GM23338 (cell line): ENCODE data around the gene CFAP157. TPM values are rescaled to one million over a fixed set of nuclear protein-coding genes. Genes with fewer than 3 reads are reported as not detected.

Experiments used
- ATAC-seq: fragments of 200-7000 bp; cut with Tn5 transposase; 3 replicates; pipeline ENCODE4 v1.9.1; 2020
- DNase-seq: peaks from one replicate; pipeline ENCODE4 v3.0.0-alpha.2; 2015; ENCODE audit warnings: low spot score
- H2AFZ ChIP-seq: fragments of 200-600 bp; sonication (generic); 2 replicates; pipeline ENCODE4 v1.8.0; 2016; ENCODE audit warnings: antibody characterized with exemption, mild to moderate bottlenecking, moderate library complexity
- H3F3A ChIP-seq: fragments of 200-600 bp; sonication (generic); replicated peaks from 2 replicates; pipeline ENCODE4 v1.8.0; 2017; ENCODE audit warnings: antibody characterized with exemption, mixed run types, low read depth
- H3K27ac ChIP-seq: fragments of 200-600 bp; sonication (generic); 2 replicates; pipeline ENCODE4 v1.6.1; 2016; ENCODE audit warnings: low read depth
- H3K27me3 ChIP-seq: fragments of 200-600 bp; sonication (generic); 2 replicates; pipeline ENCODE4 v1.8.0; 2016; ENCODE audit warnings: mild to moderate bottlenecking, mixed run types, moderate library complexity; ENCODE audit not compliant: insufficient read depth
- H3K36me3 ChIP-seq: fragments of 200-600 bp; sonication (generic); 2 replicates; pipeline ENCODE4 v1.8.0; 2016; ENCODE audit warnings: mild to moderate bottlenecking; ENCODE audit not compliant: insufficient read depth
- H3K4me1 ChIP-seq: fragments of 200-600 bp; sonication (generic); 2 replicates; pipeline ENCODE4 v1.8.0; 2016; ENCODE audit warnings: mild to moderate bottlenecking, moderate library complexity; ENCODE audit not compliant: insufficient read depth
- H3K4me2 ChIP-seq: fragments of 200-600 bp; sonication (generic); 2 replicates; pipeline ENCODE4 v1.7.1; 2017; ENCODE audit warnings: mixed run types
- H3K4me3 ChIP-seq: fragments of 200-600 bp; sonication (generic); 2 replicates; pipeline ENCODE4 v1.6.1; 2016; ENCODE audit warnings: mixed run types
- H3K79me2 ChIP-seq: fragments of 200-600 bp; sonication (generic); replicated peaks from 2 replicates; pipeline ENCODE4 v1.8.0; 2017; ENCODE audit warnings: mild to moderate bottlenecking; ENCODE audit not compliant: insufficient read depth
- H3K9me2 ChIP-seq: fragments of 200-600 bp; sonication (generic); 2 replicates; pipeline ENCODE4 v1.8.0; 2017; ENCODE audit not compliant: insufficient read depth
- H4K20me1 ChIP-seq: fragments of 200-600 bp; sonication (generic); replicated peaks from 2 replicates; pipeline ENCODE4 v1.8.0; 2017; ENCODE audit warnings: mild to moderate bottlenecking; ENCODE audit not compliant: insufficient read depth
- H3K27ac Mint-ChIP-seq: 2 replicates; pipeline ENCODE4 v1.8.0; 2020; ENCODE audit warnings: inconsistent platforms, mild to moderate bottlenecking, moderate library complexity, mixed read lengths
- H3K27me3 Mint-ChIP-seq: 3 replicates; pipeline ENCODE4 v1.8.0; 2022; ENCODE audit warnings: low read depth, mild to moderate bottlenecking, moderate library complexity, mixed read lengths, inconsistent platforms; ENCODE audit not compliant: insufficient read depth, poor library complexity
- H3K36me3 Mint-ChIP-seq: 3 replicates; pipeline ENCODE4 v1.8.0; 2021; ENCODE audit warnings: low read depth, mild to moderate bottlenecking, inconsistent platforms, moderate library complexity, mixed read lengths
- H3K4me1 Mint-ChIP-seq: 3 replicates; pipeline ENCODE4 v1.8.0; 2020; ENCODE audit warnings: mild to moderate bottlenecking, inconsistent platforms, mixed read lengths
- H3K4me3 Mint-ChIP-seq: 3 replicates; pipeline ENCODE4 v1.8.0; 2021; ENCODE audit warnings: moderate library complexity, mild to moderate bottlenecking, inconsistent platforms, mixed read lengths
- H3K9me3 Mint-ChIP-seq: 3 replicates; pipeline ENCODE4 v1.8.0; 2020; ENCODE audit warnings: moderate library complexity, mild to moderate bottlenecking, inconsistent platforms, mixed read lengths
- CREB1 ChIP-seq: fragments of 250-450 bp; sonication (Bioruptor Pico); IDR thresholded peaks from 2 replicates; pipeline ENCODE4 v1.5.0; 2020; ENCODE audit warnings: low read depth, mild to moderate bottlenecking, moderate library complexity
- EZH2phosphoT487 ChIP-seq: fragments of 200-600 bp; sonication (generic); IDR thresholded peaks from one replicate; pipeline ENCODE4 v1.8.1; 2018; ENCODE audit warnings: antibody characterized with exemption; ENCODE audit not compliant: unreplicated experiment
- NANOG ChIP-seq: IDR thresholded peaks from 2 replicates; pipeline ENCODE4 v1.6.1; 2016; ENCODE audit warnings: antibody characterized with exemption, borderline replicate concordance
- POLR2AphosphoS5 ChIP-seq: IDR thresholded peaks from 2 replicates; pipeline ENCODE4 v1.6.1; 2016; ENCODE audit warnings: antibody characterized with exemption, low read depth
- STAT1 ChIP-seq: IDR thresholded peaks from one replicate; pipeline ENCODE4 v1.6.1; 2016; ENCODE audit warnings: antibody characterized with exemption; ENCODE audit not compliant: unreplicated experiment
- ZNF114 ChIP-seq: fragments of 250-450 bp; sonication (Bioruptor Pico); IDR thresholded peaks from 2 replicates; pipeline ENCODE4 v1.5.0; 2020; ENCODE audit warnings: mild to moderate bottlenecking, moderate library complexity
- ZNF331 ChIP-seq: fragments of 250-450 bp; sonication (Bioruptor Pico); IDR thresholded peaks from 2 replicates; pipeline ENCODE4 v1.5.0; 2020; ENCODE audit warnings: low read depth, mild to moderate bottlenecking, moderate library complexity
- polyA plus RNA-seq: library from polyadenylated mRNA; unstranded; fragments of >200 nt; fragmentation: Nextera tagmentation; extraction: Ambion mirVana; gene quantifications from 2 replicates; pipeline ENCODE4 v1.2.1, GENCODE V29; 2016
- total RNA-seq: library from RNA; depleted of rRNA; stranded (reverse); fragments of >200 nt; shearing (Covaris generic); gene quantifications from 2 replicates; pipeline ENCODE4 v1.2.3, GENCODE V29; 2014
- TF ChIP-seq, protein P1 (sequence below): fragments of 250-450 bp; sonication (Bioruptor Pico); IDR thresholded peaks from 2 replicates; pipeline ENCODE4 v1.5.0; 2020; ENCODE audit warnings: mild to moderate bottlenecking, moderate library complexity
- TF ChIP-seq, protein P2 (sequence below), 2 experiments: fragments of 200-600 bp in 1 of 2; sonication (generic) in 1 of 2; conservative IDR thresholded peaks; 2 replicates each; pipeline versions ENCODE4 v1.5.1 to v1.6.1; 2016 to 2017; ENCODE audit warnings: antibody characterized with exemption in 2 of 2, low read depth in 2 of 2, mild to moderate bottlenecking in 2 of 2, moderate library complexity in 1 of 2

The CFAP157 gene
- total and polyA plus RNA-seq, 2 experiments from 2014 or later, result 0.17 to 0.55 TPM

DNA sequence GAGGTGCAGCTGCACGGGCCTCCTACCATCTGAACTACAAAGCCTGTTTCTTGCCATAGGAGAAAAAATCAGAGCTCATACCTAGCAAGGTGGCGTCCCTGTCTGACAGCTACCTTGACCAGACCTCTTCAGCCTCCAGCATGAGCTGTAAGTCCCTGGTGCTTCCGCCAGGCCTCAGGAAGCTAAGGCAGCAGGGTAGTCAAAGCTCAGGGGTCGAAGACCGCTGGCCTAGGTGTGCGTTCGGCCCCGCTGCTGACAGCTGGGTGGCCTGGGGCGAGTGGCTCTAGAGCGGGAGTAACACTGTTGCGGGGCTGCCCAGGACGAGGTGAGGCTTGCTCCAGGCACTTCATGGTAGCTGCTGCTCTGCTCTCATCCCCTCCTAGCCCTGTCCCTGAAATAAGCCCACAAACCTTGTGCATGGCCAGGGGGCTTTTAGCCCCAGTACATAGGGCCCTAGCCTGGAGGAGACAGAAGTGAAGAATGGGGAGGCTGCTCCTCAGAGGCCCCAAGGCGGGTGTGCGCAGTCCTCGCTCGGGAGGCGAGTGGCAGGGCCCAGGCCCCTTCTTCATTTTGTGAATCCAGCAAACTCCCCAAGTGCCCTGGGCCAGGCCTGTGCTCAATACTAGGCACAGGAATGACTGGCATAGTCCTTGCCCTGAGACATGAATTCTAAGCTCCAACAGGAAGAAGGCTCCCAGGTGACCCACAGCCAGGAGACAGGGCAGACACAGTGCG lies 22.9 kb downstream of the CFAP157 start (continued):
- TF ChIP-seq STAT1 (no peak), NANOG (no peak), ZNF114 (no peak)
- TF ChIP-seq, protein P1, sequence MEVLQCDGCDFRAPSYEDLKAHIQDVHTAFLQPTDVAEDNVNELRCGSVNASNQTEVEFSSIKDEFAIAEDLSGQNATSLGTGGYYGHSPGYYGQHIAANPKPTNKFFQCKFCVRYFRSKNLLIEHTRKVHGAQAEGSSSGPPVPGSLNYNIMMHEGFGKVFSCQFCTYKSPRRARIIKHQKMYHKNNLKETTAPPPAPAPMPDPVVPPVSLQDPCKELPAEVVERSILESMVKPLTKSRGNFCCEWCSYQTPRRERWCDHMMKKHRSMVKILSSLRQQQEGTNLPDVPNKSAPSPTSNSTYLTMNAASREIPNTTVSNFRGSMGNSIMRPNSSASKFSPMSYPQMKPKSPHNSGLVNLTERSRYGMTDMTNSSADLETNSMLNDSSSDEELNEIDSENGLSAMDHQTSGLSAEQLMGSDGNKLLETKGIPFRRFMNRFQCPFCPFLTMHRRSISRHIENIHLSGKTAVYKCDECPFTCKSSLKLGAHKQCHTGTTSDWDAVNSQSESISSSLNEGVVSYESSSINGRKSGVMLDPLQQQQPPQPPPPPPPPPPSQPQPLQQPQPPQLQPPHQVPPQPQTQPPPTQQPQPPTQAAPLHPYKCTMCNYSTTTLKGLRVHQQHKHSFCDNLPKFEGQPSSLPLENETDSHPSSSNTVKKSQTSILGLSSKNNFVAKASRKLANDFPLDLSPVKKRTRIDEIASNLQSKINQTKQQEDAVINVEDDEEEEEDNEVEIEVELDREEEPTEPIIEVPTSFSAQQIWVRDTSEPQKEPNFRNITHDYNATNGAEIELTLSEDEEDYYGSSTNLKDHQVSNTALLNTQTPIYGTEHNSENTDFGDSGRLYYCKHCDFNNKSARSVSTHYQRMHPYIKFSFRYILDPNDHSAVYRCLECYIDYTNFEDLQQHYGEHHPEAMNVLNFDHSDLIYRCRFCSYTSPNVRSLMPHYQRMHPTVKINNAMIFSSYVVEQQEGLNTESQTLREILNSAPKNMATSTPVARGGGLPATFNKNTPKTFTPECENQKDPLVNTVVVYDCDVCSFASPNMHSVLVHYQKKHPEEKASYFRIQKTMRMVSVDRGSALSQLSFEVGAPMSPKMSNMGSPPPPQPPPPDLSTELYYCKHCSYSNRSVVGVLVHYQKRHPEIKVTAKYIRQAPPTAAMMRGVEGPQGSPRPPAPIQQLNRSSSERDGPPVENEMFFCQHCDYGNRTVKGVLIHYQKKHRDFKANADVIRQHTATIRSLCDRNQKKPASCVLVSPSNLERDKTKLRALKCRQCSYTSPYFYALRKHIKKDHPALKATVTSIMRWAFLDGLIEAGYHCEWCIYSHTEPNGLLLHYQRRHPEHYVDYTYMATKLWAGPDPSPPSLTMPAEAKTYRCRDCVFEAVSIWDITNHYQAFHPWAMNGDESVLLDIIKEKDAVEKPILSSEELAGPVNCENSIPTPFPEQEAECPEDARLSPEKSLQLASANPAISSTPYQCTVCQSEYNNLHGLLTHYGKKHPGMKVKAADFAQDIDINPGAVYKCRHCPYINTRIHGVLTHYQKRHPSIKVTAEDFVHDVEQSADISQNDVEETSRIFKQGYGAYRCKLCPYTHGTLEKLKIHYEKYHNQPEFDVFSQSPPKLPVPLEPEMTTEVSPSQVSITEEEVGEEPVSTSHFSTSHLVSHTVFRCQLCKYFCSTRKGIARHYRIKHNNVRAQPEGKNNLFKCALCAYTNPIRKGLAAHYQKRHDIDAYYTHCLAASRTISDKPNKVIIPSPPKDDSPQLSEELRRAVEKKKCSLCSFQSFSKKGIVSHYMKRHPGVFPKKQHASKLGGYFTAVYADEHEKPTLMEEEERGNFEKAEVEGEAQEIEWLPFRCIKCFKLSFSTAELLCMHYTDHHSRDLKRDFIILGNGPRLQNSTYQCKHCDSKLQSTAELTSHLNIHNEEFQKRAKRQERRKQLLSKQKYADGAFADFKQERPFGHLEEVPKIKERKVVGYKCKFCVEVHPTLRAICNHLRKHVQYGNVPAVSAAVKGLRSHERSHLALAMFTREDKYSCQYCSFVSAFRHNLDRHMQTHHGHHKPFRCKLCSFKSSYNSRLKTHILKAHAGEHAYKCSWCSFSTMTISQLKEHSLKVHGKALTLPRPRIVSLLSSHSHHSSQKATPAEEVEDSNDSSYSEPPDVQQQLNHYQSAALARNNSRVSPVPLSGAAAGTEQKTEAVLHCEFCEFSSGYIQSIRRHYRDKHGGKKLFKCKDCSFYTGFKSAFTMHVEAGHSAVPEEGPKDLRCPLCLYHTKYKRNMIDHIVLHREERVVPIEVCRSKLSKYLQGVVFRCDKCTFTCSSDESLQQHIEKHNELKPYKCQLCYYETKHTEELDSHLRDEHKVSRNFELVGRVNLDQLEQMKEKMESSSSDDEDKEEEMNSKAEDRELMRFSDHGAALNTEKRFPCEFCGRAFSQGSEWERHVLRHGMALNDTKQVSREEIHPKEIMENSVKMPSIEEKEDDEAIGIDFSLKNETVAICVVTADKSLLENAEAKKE (CRISPR knock-in tag), result no peak

DNA sequence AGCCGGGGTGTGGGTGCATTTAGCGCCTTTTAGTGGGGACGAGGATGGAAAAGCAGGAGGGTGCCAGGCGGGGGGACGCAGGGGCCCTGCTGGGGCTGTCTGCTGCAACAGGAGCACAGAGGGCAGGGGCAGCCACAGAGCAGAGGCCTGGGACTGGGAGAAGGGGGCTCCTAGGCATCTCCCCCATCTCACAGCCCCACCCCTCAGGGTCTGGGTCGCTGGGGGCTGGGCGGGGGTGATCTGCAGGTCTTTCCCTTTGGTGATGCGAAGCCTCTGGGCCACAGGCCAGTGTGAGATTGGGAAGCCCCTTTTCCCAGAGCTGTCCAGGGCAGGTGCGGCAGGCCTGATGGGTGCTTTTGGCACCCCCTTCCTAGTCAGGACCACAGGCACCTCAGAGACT lies 23.5 kb downstream of the CFAP157 start:
- no peaks in the 10 kb centered on the region; the same call in 2 of the 3 replicates for H3K9me3 Mint-ChIP-seq
- no peak for DNase-seq
- Histone ChIP-seq H3K27me3 (no peaks in the 10 kb centered on the region), H3K79me2 (no peaks in the 10 kb centered on the region), H3F3A (no peaks in the 10 kb centered on the region), H3K27ac (no peak overlapping the region), H3K36me3 (no peaks in the 10 kb centered on the region), H4K20me1 (no peaks in the 10 kb centered on the region), H3K4me3 (no peak overlapping the region), H3K9me2 (no peaks in the 10 kb centered on the region), H3K4me1 (peaks cover 7% of the 10 kb centered on the region; the same call in 1 of the 2 replicates), H2AFZ (no peak overlapping the region), H3K4me2 (no peak overlapping the region)
- no peak for ATAC-seq
- 0 out of 2 replicates have a peak overlapping the region, but pooled peaks have one; percentile 78 for H3K27ac Mint-ChIP-seq
- peaks cover 11% of the 10 kb centered on the region for H3K4me1 Mint-ChIP-seq
- no peak overlapping the region for H3K4me3 Mint-ChIP-seq
- no peak for TF ChIP-seq CREB1 (CRISPR knock-in tag)
- TF ChIP-seq, protein P2, sequence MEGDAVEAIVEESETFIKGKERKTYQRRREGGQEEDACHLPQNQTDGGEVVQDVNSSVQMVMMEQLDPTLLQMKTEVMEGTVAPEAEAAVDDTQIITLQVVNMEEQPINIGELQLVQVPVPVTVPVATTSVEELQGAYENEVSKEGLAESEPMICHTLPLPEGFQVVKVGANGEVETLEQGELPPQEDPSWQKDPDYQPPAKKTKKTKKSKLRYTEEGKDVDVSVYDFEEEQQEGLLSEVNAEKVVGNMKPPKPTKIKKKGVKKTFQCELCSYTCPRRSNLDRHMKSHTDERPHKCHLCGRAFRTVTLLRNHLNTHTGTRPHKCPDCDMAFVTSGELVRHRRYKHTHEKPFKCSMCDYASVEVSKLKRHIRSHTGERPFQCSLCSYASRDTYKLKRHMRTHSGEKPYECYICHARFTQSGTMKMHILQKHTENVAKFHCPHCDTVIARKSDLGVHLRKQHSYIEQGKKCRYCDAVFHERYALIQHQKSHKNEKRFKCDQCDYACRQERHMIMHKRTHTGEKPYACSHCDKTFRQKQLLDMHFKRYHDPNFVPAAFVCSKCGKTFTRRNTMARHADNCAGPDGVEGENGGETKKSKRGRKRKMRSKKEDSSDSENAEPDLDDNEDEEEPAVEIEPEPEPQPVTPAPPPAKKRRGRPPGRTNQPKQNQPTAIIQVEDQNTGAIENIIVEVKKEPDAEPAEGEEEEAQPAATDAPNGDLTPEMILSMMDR (conservative IDR thresholded peaks at IDR 0.05; ENCODE audit: low read depth in 2 of 2), result no peak
- no peak for TF ChIP-seq POLR2AphosphoS5
- no peak for TF ChIP-seq ZNF331 (CRISPR knock-in tag)
- no peak for TF ChIP-seq NANOG
- no peak for TF ChIP-seq EZH2phosphoT487
- H3K36me3 Mint-ChIP-seq, result no peaks in the 10 kb centered on the region
- H3K27me3 Mint-ChIP-seq, result peaks cover 9% of the 10 kb centered on the region
